Endothelial cell of umbilical vein (primary cell): ENCODE data around the gene TRDMT1. TPM values are rescaled to one million over a fixed set of nuclear protein-coding genes. Genes with fewer than 3 reads are reported as not detected.

Experiments
- BruUV-seq: library from RNA; stranded (reverse); fragments of 400-500 nt; replicated peaks from 2 replicates; lab custom pipeline; 2021; lab: Mats Ljungman, UMichigan
- CTCF ChIA-PET: fragments of 300-600, 350-600 bp; sonication (Branson Sonifier 250); formaldehyde crosslinking; loops from one replicate; lab custom pipeline; 2021; ENCODE audit warnings: antibody characterized with exemption, inconsistent platforms; lab: Charles Lee
- POLR2A ChIA-PET: fragments of 300-600, 350-600 bp; sonication (Branson Sonifier 250); formaldehyde crosslinking; loops from one replicate; lab custom pipeline; 2021; ENCODE audit warnings: antibody characterized with exemption, inconsistent platforms; lab: Charles Lee
- DNase-seq: peaks from one replicate; pipeline ENCODE4 v3.0.0-alpha.2; 2011; ENCODE audit warnings: low read depth, low spot score
- FAIRE-seq: peaks from 2 replicates; lab custom pipeline; 2011; peaks lifted over from hg19 to GRCh38; lab: Jason Lieb, UNC
- H2AFZ ChIP-seq: 2 replicates; pipeline ENCODE4 v1.6.0; 2012; ENCODE audit warnings: low read depth, low read length, control low read depth, inconsistent platforms
- H3K27ac ChIP-seq: 2 replicates; pipeline ENCODE4 v1.5.1; 2011; ENCODE audit warnings: low read depth, mild to moderate bottlenecking, control low read depth, low read length, moderate library complexity; ENCODE audit not compliant: insufficient read depth
- H3K27me3 ChIP-seq, 2 experiments: 2 replicates each; pipeline versions ENCODE4 v1.6.0 to v1.6.1; 2011; ENCODE audit warnings: low read length in 2 of 2, mixed read lengths in 1 of 2; ENCODE audit not compliant: control insufficient read depth in 2 of 2, insufficient read depth in 2 of 2
- H3K36me3 ChIP-seq, 2 experiments: 2 replicates in 1 of 2; 3 replicates in 1 of 2; pipeline ENCODE4 v1.5.1; 2011; ENCODE audit warnings: low read length in 2 of 2, mild to moderate bottlenecking in 1 of 2, moderate library complexity in 1 of 2; ENCODE audit not compliant: control insufficient read depth in 2 of 2, insufficient read depth in 2 of 2; ENCODE audit errors: extremely low read depth in 1 of 2
- H3K4me1 ChIP-seq: 3 replicates; pipeline ENCODE4 v1.5.1; 2011; ENCODE audit warnings: mild to moderate bottlenecking, low read length; ENCODE audit not compliant: control insufficient read depth, insufficient read depth; ENCODE audit errors: extremely low read depth
- H3K4me2 ChIP-seq: 2 replicates; pipeline ENCODE4 v1.6.1; 2011; ENCODE audit warnings: low read length, control low read depth, mixed read lengths; ENCODE audit not compliant: insufficient read depth
- H3K4me3 ChIP-seq, 3 experiments: fragments of 200-600 bp in 1 of 3; sonication (generic), shearing (Covaris generic) in 1 of 3; replicated peaks in 1 of 3; 2 replicates each; pipeline ENCODE4 v1.5.1; 2011 to 2016; ENCODE audit warnings: control low read depth in 3 of 3, low read length in 3 of 3, mild to moderate bottlenecking in 2 of 3, inconsistent platforms in 1 of 3, low read depth in 1 of 3, moderate library complexity in 1 of 3; ENCODE audit not compliant: insufficient read depth in 1 of 3
- H3K79me2 ChIP-seq: 2 replicates; pipeline ENCODE4 v1.6.0; 2012; ENCODE audit warnings: low read length, inconsistent platforms; ENCODE audit not compliant: control insufficient read depth, insufficient read depth
- H3K9ac ChIP-seq: replicated peaks from 2 replicates; pipeline ENCODE3; 2011; ENCODE audit warnings: low read length, control low read depth; ENCODE audit not compliant: insufficient read depth; ENCODE audit errors: extremely low read depth
- H3K9me1 ChIP-seq: replicated peaks from 3 replicates; pipeline ENCODE4 v1.6.0; 2011; ENCODE audit warnings: mild to moderate bottlenecking, low read length; ENCODE audit not compliant: control insufficient read depth, insufficient read depth; ENCODE audit errors: extremely low read depth
- H3K9me3 ChIP-seq: replicated peaks from 2 replicates; pipeline ENCODE4 v1.5.1; 2012; ENCODE audit warnings: low read length, inconsistent platforms; ENCODE audit not compliant: control insufficient read depth, insufficient read depth
- H4K20me1 ChIP-seq: replicated peaks from 2 replicates; pipeline ENCODE3; 2011; ENCODE audit warnings: mild to moderate bottlenecking, low read length; ENCODE audit not compliant: control insufficient read depth, insufficient read depth; ENCODE audit errors: extremely low read depth
- CTCF ChIP-seq, 2 donors: IDR thresholded peaks; 1 replicate in 1 of 2; 2 replicates in 1 of 2; pipeline ENCODE4 v1.5.1; 2011; ENCODE audit warnings: low read length in 2 of 2, mild to moderate bottlenecking in 2 of 2, moderate library complexity in 2 of 2, control low read depth in 1 of 2, inconsistent platforms in 1 of 2, low read depth in 1 of 2; ENCODE audit not compliant: insufficient read depth in 1 of 2; ENCODE audit errors: extremely low read depth in 1 of 2
- EZH2 ChIP-seq: IDR thresholded peaks from 2 replicates; pipeline ENCODE4 v1.6.1; 2012; ENCODE audit warnings: borderline replicate concordance, low read depth, mild to moderate bottlenecking, moderate library complexity, low read length, inconsistent platforms; ENCODE audit not compliant: severe bottlenecking
- FOS ChIP-seq: IDR thresholded peaks from 2 replicates; pipeline ENCODE4 v1.6.1; 2011; ENCODE audit warnings: mild to moderate bottlenecking, low read length, moderate library complexity, borderline replicate concordance; ENCODE audit not compliant: insufficient read depth
- GATA2 ChIP-seq: IDR thresholded peaks from 2 replicates; pipeline ENCODE4 v1.7.0; 2011; ENCODE audit warnings: low read depth, mild to moderate bottlenecking, moderate library complexity, mixed read lengths, low read length; ENCODE audit not compliant: insufficient read length, insufficient read depth
- JUN ChIP-seq: IDR thresholded peaks from 2 replicates; pipeline ENCODE4 v1.6.1; 2011; ENCODE audit warnings: borderline replicate concordance, low read depth; ENCODE audit not compliant: insufficient read length, insufficient read depth
- MYC ChIP-seq: IDR thresholded peaks from one replicate; pipeline ENCODE4 v1.6.1; 2011; ENCODE audit warnings: mild to moderate bottlenecking, low read depth, low read length
- POLR2A ChIP-seq: IDR thresholded peaks from 2 replicates; pipeline ENCODE4 v1.6.1; 2012; ENCODE audit warnings: low read depth, mild to moderate bottlenecking, control low read depth, low read length
- POLR2AphosphoS5 ChIP-seq: IDR thresholded peaks from 2 replicates; pipeline ENCODE4 v1.6.1; 2012; ENCODE audit warnings: low read depth, mild to moderate bottlenecking, control low read depth, low read length, moderate library complexity; ENCODE audit not compliant: insufficient read depth
- dilution Hi-C: fragments of 300-500 bp; cut with MboI; formaldehyde crosslinking; loops from one replicate; pipeline ENCODE4 v1.15.0; 2019; ENCODE audit warnings: low sequenced_read_pairs; ENCODE audit not compliant: extremely low pct_ligation_motif_present
- intact Hi-C: fragments of 100-400 bp; cut with micrococcal nuclease; formaldehyde crosslinking; loops from one replicate; pipeline ENCODE4 v1.10.0; 2022
- polyA plus RNA-seq, 4 experiments: library from polyadenylated mRNA; depleted of rRNA in 3 of 4; stranded (reverse) in 3 of 4; unstranded in 1 of 4; fragments of >200 nt; gene quantifications; 2 replicates each; pipeline versions ENCODE4 v1.2.1 to v1.2.3, GENCODE V29; 2011 to 2012; ENCODE audit warnings: missing spikeins in 1 of 4
- total RNA-seq: library from RNA; stranded (reverse); gene quantifications from 2 replicates; pipeline ENCODE4 v1.2.3, GENCODE V29; 2021
- TF ChIP-seq, protein P1 (sequence below): IDR thresholded peaks from 2 replicates; pipeline ENCODE4 v1.6.1; 2011; ENCODE audit not compliant: insufficient read depth, insufficient read length

The TRDMT1 gene
- total and polyA plus RNA-seq, 2 donors (not counting 3 experiments of a cell fraction or from before 2014, with no cell fraction given): 10.0 to 12.3 TPM

GRCh38 chr10:17153321-17153720 lies 48.2 kb downstream of the TRDMT1 start:
- ChIA-PET CTCF (interaction anchor here (1.4 kb wide), 1 partner anchor 15 kb away, joined by 3 read pairs; no protein-coding TSS in a partner anchor), POLR2A (no interaction called here)
- intact Hi-C loops (no loop called here), dilution Hi-C loops (no loop called here)
- no TSS peak for BruUV-seq
- no peaks in the 10 kb centered on the region for H4K20me1 ChIP-seq
- H2AFZ ChIP-seq: no peak overlapping the region
- H3K9me3 ChIP-seq: no peaks in the 10 kb centered on the region
- H3K79me2 ChIP-seq: no peaks in the 10 kb centered on the region
- H3K4me1 ChIP-seq: no peaks in the 10 kb centered on the region
- H3K9me1 ChIP-seq: no peaks in the 10 kb centered on the region
- DNase-seq (no peak), FAIRE-seq (no peak)
- H3K36me3 ChIP-seq: no peaks in the 10 kb centered on the region
- no peak overlapping the region for H3K4me2 ChIP-seq
- no peak overlapping the region for H3K4me3 ChIP-seq
- TF ChIP-seq JUN: no peak
- no peak for TF ChIP-seq FOS
- TF ChIP-seq POLR2AphosphoS5: no peak
- no peak for TF ChIP-seq GATA2
- TF ChIP-seq EZH2: no peak
- TF ChIP-seq POLR2A: no peak
- no peak overlapping the region for H3K9ac ChIP-seq
- H3K27me3 ChIP-seq: no peaks in the 10 kb centered on the region
- H3K27ac ChIP-seq: no peak overlapping the region

GRCh38 chr10:17151716-17152115 lies 49.8 kb downstream of the TRDMT1 start:
- ChIA-PET POLR2A (no interaction called here), CTCF (interaction anchor here (0.8 to 1.4 kb wide), 3 partner anchors 16 to 37 kb away, joined by 3 to 4 read pairs (median 3); no protein-coding TSS in a partner anchor)
- Histone ChIP-seq H3K27me3 (no peaks in the 10 kb centered on the region), H3K36me3 (no peaks in the 10 kb centered on the region), H2AFZ (no peak overlapping the region), H3K9ac (no peak overlapping the region), H3K4me3 (no peak overlapping the region), H3K4me1 (no peaks in the 10 kb centered on the region), H4K20me1 (no peaks in the 10 kb centered on the region), H3K9me1 (no peaks in the 10 kb centered on the region), H3K4me2 (no peak overlapping the region), H3K9me3 (no peaks in the 10 kb centered on the region), H3K27ac (no peak overlapping the region), H3K79me2 (no peaks in the 10 kb centered on the region)
- dilution Hi-C loops (no loop called here), intact Hi-C loops (no loop called here)
- FAIRE-seq: no peak
- DNase-seq: no peak
- no TSS peak for BruUV-seq
- TF ChIP-seq POLR2AphosphoS5 (no peak), FOS (no peak), CTCF (IDR thresholded peaks at IDR 0.05; ENCODE audit: extremely low read depth in 1 of 2, insufficient read depth in 1 of 2, low read depth in 1 of 2, low read length in 2 of 2) (no peak), POLR2A (no peak), GATA2 (no peak), MYC (no peak), JUN (no peak), EZH2 (no peak)
- TF ChIP-seq, protein P1, sequence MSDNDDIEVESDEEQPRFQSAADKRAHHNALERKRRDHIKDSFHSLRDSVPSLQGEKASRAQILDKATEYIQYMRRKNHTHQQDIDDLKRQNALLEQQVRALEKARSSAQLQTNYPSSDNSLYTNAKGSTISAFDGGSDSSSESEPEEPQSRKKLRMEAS: no peak
